ENCODE measurements around the gene TRPC6.

The TRPC6 gene

GRCh38 chr11:101511065-101511464 is 72.7 kb downstream of the TRPC6 start:
- in situ Hi-C loops (cut with MboI; ENCODE audit: low sequenced_read_pairs, unreplicated experiment), result no loop called here
- DNase-seq (ENCODE audit: low spot score), result no peak
- no peak for TF ChIP-seq CTCF (IDR thresholded peaks at IDR 0.05; ENCODE audit: borderline replicate concordance, control extremely low read depth, extremely low read depth, insufficient read depth, missing control alignments)

- TF ChIP-seq CTCF (IDR thresholded peaks at IDR 0.05; ENCODE audit: borderline replicate concordance, control extremely low read depth, extremely low read depth, insufficient read depth, missing control alignments), result no peak
- in situ Hi-C loops (cut with MboI; ENCODE audit: low sequenced_read_pairs, unreplicated experiment), result no loop called here
- DNase-seq (ENCODE audit: low spot score), result no peak
Measured at GRCh38 chr11:101510591-101510990, 73.2 kb downstream of the TRPC6 start.

- no peak for TF ChIP-seq CTCF (IDR thresholded peaks at IDR 0.05; ENCODE audit: borderline replicate concordance, control extremely low read depth, extremely low read depth, insufficient read depth, missing control alignments)
- DNase-seq (ENCODE audit: low spot score), result no peak
- in situ Hi-C loops (cut with MboI; ENCODE audit: low sequenced_read_pairs, unreplicated experiment), result no loop called here
Measured at GRCh38 chr11:101509922-101510321, 73.9 kb downstream of the TRPC6 start.

- in situ Hi-C loops (cut with MboI; ENCODE audit: low sequenced_read_pairs, unreplicated experiment), result no loop called here
- TF ChIP-seq CTCF (IDR thresholded peaks at IDR 0.05; ENCODE audit: borderline replicate concordance, control extremely low read depth, extremely low read depth, insufficient read depth, missing control alignments), result no peak
- DNase-seq (ENCODE audit: low spot score), result no peak
Measured at GRCh38 chr11:101508370-101508769, 75.4 kb downstream of the TRPC6 start.

GRCh38 chr11:101498891-101499290 is 84.9 kb downstream of the TRPC6 start:
- in situ Hi-C loops (cut with MboI; ENCODE audit: low sequenced_read_pairs, unreplicated experiment), result no loop called here
- TF ChIP-seq CTCF (IDR thresholded peaks at IDR 0.05; ENCODE audit: borderline replicate concordance, control extremely low read depth, extremely low read depth, insufficient read depth, missing control alignments), result no peak
- DNase-seq (ENCODE audit: low spot score), result no peak

GRCh38 chr11:101497291-101497690 is 86.5 kb downstream of the TRPC6 start:
- in situ Hi-C loops (cut with MboI; ENCODE audit: low sequenced_read_pairs, unreplicated experiment), result no loop called here
- TF ChIP-seq CTCF (IDR thresholded peaks at IDR 0.05; ENCODE audit: borderline replicate concordance, control extremely low read depth, extremely low read depth, insufficient read depth, missing control alignments), result no peak
- DNase-seq (ENCODE audit: low spot score), result no peak

- in situ Hi-C loops (cut with MboI; ENCODE audit: low sequenced_read_pairs, unreplicated experiment), result no loop called here
- TF ChIP-seq CTCF (IDR thresholded peaks at IDR 0.05; ENCODE audit: borderline replicate concordance, control extremely low read depth, extremely low read depth, insufficient read depth, missing control alignments), result no peak
- no peak for DNase-seq (ENCODE audit: low spot score)
Measured at GRCh38 chr11:101487775-101488174, 96.0 kb downstream of the TRPC6 start.

All from GM13976 (cell line).